OCI-LY3 (cell line): Measurements from ENCODE around the gene GRHL3.

Experiments
- H2AFZ ChIP-seq: fragments of 200-600, 300-600 bp; shearing (Covaris generic); 2 replicates; pipeline ENCODE4 v1.6.0; 2014; ENCODE audit warnings: antibody characterized with exemption, low read depth, low read length
- H3K27ac ChIP-seq: fragments of 200-600, 300-600 bp; sonication (generic); 2 replicates; pipeline ENCODE4 v1.5.1; 2014; ENCODE audit warnings: mild to moderate bottlenecking, low read length, moderate library complexity, mixed read lengths
- H3K27me3 ChIP-seq: fragments of 200-600, 300-600 bp; sonication (generic); 2 replicates; pipeline ENCODE4 v1.6.1; 2014; ENCODE audit warnings: low read depth, low read length, mixed read lengths
- H3K36me3 ChIP-seq: fragments of 200-600, 300-600 bp; sonication (generic); replicated peaks from 2 replicates; pipeline ENCODE3; 2014; ENCODE audit warnings: low read depth, low read length, mixed read lengths
- H3K4me1 ChIP-seq: fragments of 300-600, 200-600 bp; sonication (generic); 2 replicates; pipeline ENCODE4 v1.6.1; 2014; ENCODE audit warnings: low read length, mixed read lengths
- H3K4me2 ChIP-seq: fragments of 200-600, 300-600 bp; sonication (generic); 2 replicates; pipeline ENCODE4 v1.6.1; 2014; ENCODE audit warnings: low read length, mixed read lengths
- H3K4me3 ChIP-seq: fragments of 300-600, 200-600 bp; sonication (generic); 2 replicates; pipeline ENCODE4 v1.5.1; 2014; ENCODE audit warnings: antibody characterized with exemption, mild to moderate bottlenecking, low read length, moderate library complexity
- H3K79me2 ChIP-seq: fragments of 300-600, 200-600 bp; shearing (Covaris generic); 2 replicates; pipeline ENCODE4 v1.6.1; 2014; ENCODE audit warnings: mild to moderate bottlenecking, low read length, mixed read lengths
- H3K9ac ChIP-seq: fragments of 300-600, 200-600 bp; shearing (Covaris generic); 2 replicates; pipeline ENCODE4 v1.6.0; 2014; ENCODE audit warnings: mild to moderate bottlenecking, low read length, moderate library complexity
- H3K9me3 ChIP-seq: fragments of 200-600, 300-600 bp; shearing (Covaris generic); 2 replicates; pipeline ENCODE4 v1.6.1; 2014; ENCODE audit warnings: low read length, mixed read lengths; ENCODE audit not compliant: insufficient read depth
- H4K20me1 ChIP-seq: fragments of 200-600, 300-600 bp; sonication (generic); 2 replicates; pipeline ENCODE4 v1.6.1; 2016; ENCODE audit warnings: low read length, mixed read lengths; ENCODE audit not compliant: insufficient read depth
- CTCF ChIP-seq: fragments of 200-600, 300-600 bp; sonication (generic); IDR thresholded peaks from 2 replicates; pipeline ENCODE4 v1.5.1; 2014; ENCODE audit warnings: antibody characterized with exemption, low read length, low read depth
- EZH2phosphoT487 ChIP-seq: fragments of 200-600 bp; shearing (Covaris generic); IDR thresholded peaks from 2 replicates; pipeline ENCODE4 v1.6.1; 2018; ENCODE audit warnings: antibody characterized with exemption, mixed run types, low read depth

Gene GRHL3

GRCh38 chr1:24388331-24388885 is 69.3 kb downstream of the GRHL3 start:
- Histone ChIP-seq H3K4me1 (peaks cover 87% of the 10 kb centered on the region), H3K4me2 (no peak overlapping the region), H2AFZ (no peak overlapping the region), H3K9me3 (no peaks in the 10 kb centered on the region), H4K20me1 (no peaks in the 10 kb centered on the region), H3K36me3 (peaks cover 9% of the 10 kb centered on the region), H3K4me3 (no peak overlapping the region), H3K27ac (no peak overlapping the region), H3K9ac (no peak overlapping the region), H3K27me3 (no peaks in the 10 kb centered on the region), H3K79me2 (no peaks in the 10 kb centered on the region)
- no peak for TF ChIP-seq EZH2phosphoT487
- no peak for TF ChIP-seq CTCF

- no peak overlapping the region for H3K4me3 ChIP-seq
- H3K27ac ChIP-seq: no peak overlapping the region
- no peak overlapping the region for H2AFZ ChIP-seq
- no peaks in the 10 kb centered on the region for H3K9me3 ChIP-seq
- H4K20me1 ChIP-seq: no peaks in the 10 kb centered on the region
- no peak overlapping the region for H3K4me2 ChIP-seq
- H3K27me3 ChIP-seq: no peaks in the 10 kb centered on the region
- no peaks in the 10 kb centered on the region for H3K79me2 ChIP-seq
- H3K4me1 ChIP-seq: peaks cover 89% of the 10 kb centered on the region
- H3K36me3 ChIP-seq: peaks cover 13% of the 10 kb centered on the region
- no peak overlapping the region; the same call in 1 of the 2 replicates for H3K9ac ChIP-seq
- TF ChIP-seq EZH2phosphoT487 (no peak), CTCF (no peak)
Measured at GRCh38 chr1:24389231-24389678, 70.1 kb downstream of the GRHL3 start.

GRCh38 chr1:24390924-24391782 is 72.0 kb downstream of the GRHL3 start:
- peak overlapping the region; percentile 98 for H3K27ac ChIP-seq
- H3K36me3 ChIP-seq: peaks cover 13% of the 10 kb centered on the region
- H2AFZ ChIP-seq: 0 out of 2 replicates have a peak overlapping the region, but pooled peaks have one; percentile 6
- peak overlapping the region; percentile 87 for H3K9ac ChIP-seq
- H3K4me3 ChIP-seq: peak overlapping the region; percentile 66
- H4K20me1 ChIP-seq: no peaks in the 10 kb centered on the region
- TF ChIP-seq EZH2phosphoT487 (no peak), CTCF (peak; percentile 85)
- H3K4me2 ChIP-seq: peak overlapping the region; percentile 83
- H3K27me3 ChIP-seq: no peaks in the 10 kb centered on the region
- no peaks in the 10 kb centered on the region for H3K79me2 ChIP-seq
- no peaks in the 10 kb centered on the region for H3K9me3 ChIP-seq
- H3K4me1 ChIP-seq: peaks cover 73% of the 10 kb centered on the region

GRCh38 chr1:24391882-24392603 is 72.9 kb downstream of the GRHL3 start:
- H4K20me1 ChIP-seq: no peaks in the 10 kb centered on the region
- H2AFZ ChIP-seq: peak overlapping the region; percentile 6; the same call in 1 of the 2 replicates

More at GRCh38 chr1:24391882-24392603, 72.9 kb downstream of the GRHL3 start:
- TF ChIP-seq CTCF: peak; percentile 69
- no peak for TF ChIP-seq EZH2phosphoT487
- Histone ChIP-seq H3K4me3 (peak overlapping the region; percentile 66), H3K4me1 (peaks cover 66% of the 10 kb centered on the region), H3K27ac (peak overlapping the region; percentile 98), H3K27me3 (no peaks in the 10 kb centered on the region), H3K9ac (peak overlapping the region; percentile 87), H3K9me3 (no peaks in the 10 kb centered on the region), H3K4me2 (peak overlapping the region; percentile 83), H3K36me3 (peaks cover 11% of the 10 kb centered on the region), H3K79me2 (no peaks in the 10 kb centered on the region)
